Uterus (tissue), 4 donors: ENCODE measurements around the gene EXTL1. TPM values are rescaled to one million over a fixed set of nuclear protein-coding genes. Genes with fewer than 3 reads are reported as not detected.

Experiments used
- DNase-seq, 2 donors: peaks; one replicate each; pipeline ENCODE4 v3.0.0-alpha.2; 2019 to 2020
- H3K27ac ChIP-seq, 2 donors: fragments of 200-600 bp; sonication (generic); 1 replicate in 1 of 2; 2 replicates in 1 of 2; pipeline ENCODE4 v1.5.1; 2016 to 2018
- H3K27me3 ChIP-seq, 2 donors: fragments of 200-600 bp; sonication (generic); one replicate each; pipeline ENCODE4 v1.5.1; 2018 to 2019; ENCODE audit warnings: control low read depth in 1 of 2
- H3K36me3 ChIP-seq, 2 donors: fragments of 200-600 bp; sonication (generic); one replicate each; pipeline ENCODE4 v1.5.1; 2019; ENCODE audit warnings: control low read depth in 1 of 2
- H3K4me1 ChIP-seq, 2 donors: fragments of 200-600 bp; sonication (generic); one replicate each; pipeline ENCODE4 v1.5.1; 2018 to 2019; ENCODE audit warnings: control low read depth in 1 of 2
- H3K4me3 ChIP-seq, 2 donors: fragments of 200-600 bp; sonication (generic); 1 replicate in 1 of 2; 2 replicates in 1 of 2; pipeline ENCODE4 v1.5.1; 2018 to 2019; ENCODE audit warnings: mild to moderate bottlenecking in 1 of 2
- H3K9me3 ChIP-seq, 2 donors: fragments of 200-600 bp; sonication (generic); one replicate each; pipeline ENCODE4 v1.5.1; 2019; ENCODE audit warnings: control low read depth in 1 of 2
- CTCF ChIP-seq, 4 experiments: fragments of 200-600 bp in 2 of 4; fragments of 450-650 bp in 2 of 4; sonication (generic) in 2 of 4; IDR thresholded peaks; one replicate each; pipeline ENCODE4 v1.5.1; 2016 to 2019; ENCODE audit warnings: antibody characterized with exemption in 4 of 4, mild to moderate bottlenecking in 2 of 4, moderate library complexity in 1 of 4
- POLR2A ChIP-seq, 2 donors: fragments of 450-650 bp; IDR thresholded peaks; one replicate each; pipeline ENCODE4 v1.6.1; 2016; ENCODE audit warnings: antibody characterized with exemption in 2 of 2, mild to moderate bottlenecking in 1 of 2, moderate library complexity in 1 of 2
- intact Hi-C: fragments of 100-400 bp; cut with DNase I; formaldehyde crosslinking; loops from one replicate; pipeline ENCODE4 v1.15.1; 2023; ENCODE audit warnings: low total_unique reads
- small RNA-seq: library from RNA; depleted of rRNA; stranded (forward); fragments of <200 nt; gene quantifications from one replicate; pipeline ENCODE3, GENCODE V24; 2016
- total RNA-seq, 4 donors: library from RNA; depleted of rRNA in 3 of 4; stranded (reverse); fragments of >200 nt in 3 of 4; gene quantifications; one replicate each; pipeline versions ENCODE4 v1.1.0 to v1.2.4, GENCODE V29; 2014 to 2023
- donor health status: DM: yes; HTN: yes; CAD: no.

EXTL1 gene
- total RNA-seq, 4 donors from 2014 or later = 0.26 to 2.7 (median 1.7) TPM; not detected in 1

- H3K4me3 ChIP-seq = no peak overlapping the region
- H3K36me3 ChIP-seq = no peaks in the 10 kb centered on the region
- intact Hi-C loops = no loop called here
- no peak for DNase-seq
- no peaks in the 10 kb centered on the region for H3K9me3 ChIP-seq
- H3K27me3 ChIP-seq = no peaks in the 10 kb centered on the region
- H3K27ac ChIP-seq = no peak overlapping the region
- no peaks in the 10 kb centered on the region for H3K4me1 ChIP-seq
- no peak for TF ChIP-seq POLR2A (IDR thresholded peaks at IDR 0.05)
- TF ChIP-seq CTCF (IDR thresholded peaks at IDR 0.05) = no peak
These were observed 60.4 kb downstream of the EXTL1 start for GRCh38 chr1:26082020-26082350.

GRCh38 chr1:26083208-26083607 lies 61.6 kb downstream of the EXTL1 start:
- no peaks in the 10 kb centered on the region for H3K27me3 ChIP-seq
- no peaks in the 10 kb centered on the region for H3K9me3 ChIP-seq
- no peak overlapping the region for H3K27ac ChIP-seq
- no peak for TF ChIP-seq CTCF (IDR thresholded peaks at IDR 0.05)
- TF ChIP-seq POLR2A (IDR thresholded peaks at IDR 0.05) = no peak
- H3K36me3 ChIP-seq = no peaks in the 10 kb centered on the region
- intact Hi-C loops = no loop called here
- H3K4me1 ChIP-seq = no peaks in the 10 kb centered on the region
- no peak for DNase-seq
- no peak overlapping the region for H3K4me3 ChIP-seq

- Histone ChIP-seq H3K27ac (no peak overlapping the region), H3K4me3 (no peak overlapping the region), H3K27me3 (no peaks in the 10 kb centered on the region), H3K9me3 (no peaks in the 10 kb centered on the region), H3K36me3 (no peaks in the 10 kb centered on the region), H3K4me1 (no peaks in the 10 kb centered on the region)
- intact Hi-C loops = no loop called here
- TF ChIP-seq POLR2A (IDR thresholded peaks at IDR 0.05) = no peak
- TF ChIP-seq CTCF (IDR thresholded peaks at IDR 0.05) = no peak
- DNase-seq = no peak
These were observed 62.6 kb downstream of the EXTL1 start for GRCh38 chr1:26084091-26084561.

- Histone ChIP-seq H3K27ac (no peak overlapping the region), H3K4me1 (no peaks in the 10 kb centered on the region), H3K9me3 (no peaks in the 10 kb centered on the region), H3K4me3 (no peak overlapping the region), H3K27me3 (no peaks in the 10 kb centered on the region), H3K36me3 (no peaks in the 10 kb centered on the region)
- no peak for DNase-seq
- TF ChIP-seq CTCF (IDR thresholded peaks at IDR 0.05) (no peak), POLR2A (IDR thresholded peaks at IDR 0.05) (no peak)
- intact Hi-C loops = no loop called here
These were observed 63.3 kb downstream of the EXTL1 start for GRCh38 chr1:26084844-26085243.

Small RNAs within 50 kb of the gene (small RNA-seq; reads per million reads assigned to genes)
- gene RF00283 (not detected), gene RF00492 (not detected)

Other genes with a start within 250 kb of the EXTL1 start
- gene SELENON, start 221.6 kb upstream of the EXTL1 start, total RNA-seq = 10 to 100 TPM in 2 of 4 donors, 1 to 10 TPM in 2; 9.0 to 94.0 (median 18.0) TPM
- 100 to 1,000 TPM in 1 of 4 donors, 10 to 100 TPM in 3; 51.5 to 106 (median 63.7) TPM for gene MTFR1L, start 201.8 kb upstream of the EXTL1 start, total RNA-seq
- 1 to 10 TPM in 1 of 4 donors, not detected in 3; 1.1 TPM for gene AUNIP, start 162.3 kb upstream of the EXTL1 start, total RNA-seq
- 10 to 100 TPM in 2 of 4 donors, 1 to 10 TPM in 2; 4.7 to 20.1 (median 9.9) TPM for gene PAQR7, start 146.1 kb upstream of the EXTL1 start, total RNA-seq
- 100 to 1,000 TPM in 1 of 4 donors, 10 to 100 TPM in 3; 34.6 to 100 (median 78.2) TPM for gene STMN1, start 115.4 kb upstream of the EXTL1 start, total RNA-seq
- gene PAFAH2, start 23.7 kb upstream of the EXTL1 start, total RNA-seq = 10 to 100 TPM in 1 of 4 donors, 1 to 10 TPM in 3; 6.2 to 12.3 (median 9.2) TPM
- gene SLC30A2, start 24.3 kb downstream of the EXTL1 start, total RNA-seq = under 1 TPM in 2 of 4 donors, not detected in 2; 0.07 to 0.49 TPM
- gene TRIM63, start 45.9 kb downstream of the EXTL1 start, total RNA-seq = 1 to 10 TPM in 1 of 4 donors, under 1 TPM in 1, not detected in 2; 0.77 to 5.4 TPM
- 10 to 100 TPM; 13.8 to 95.6 (median 20.9) TPM for gene PDIK1L, start 90.0 kb downstream of the EXTL1 start, total RNA-seq
- 10 to 100 TPM in 2 of 4 donors, 1 to 10 TPM in 2; 3.2 to 21.0 (median 14.0) TPM for gene FAM110D, start 137.3 kb downstream of the EXTL1 start, total RNA-seq
- gene C1orf232, start 147.2 kb downstream of the EXTL1 start, total RNA-seq = not detected
- gene ZNF593, start 148.1 kb downstream of the EXTL1 start, total RNA-seq = 10 to 100 TPM in 3 of 4 donors, 1 to 10 TPM in 1; 7.9 to 27.1 (median 16.3) TPM
- gene ZNF593OS, start 150.1 kb downstream of the EXTL1 start, total RNA-seq = not detected
- gene CNKSR1, start 155.7 kb downstream of the EXTL1 start, total RNA-seq = 10 to 100 TPM in 2 of 4 donors, 1 to 10 TPM in 1, under 1 TPM in 1; 0.29 to 13.3 (median 7.2) TPM
- not detected for gene CATSPER4, start 168.8 kb downstream of the EXTL1 start, total RNA-seq
- 10 to 100 TPM in 1 of 4 donors, 1 to 10 TPM in 3; 1.8 to 14.0 (median 5.3) TPM for gene CEP85, start 212.4 kb downstream of the EXTL1 start, total RNA-seq